Endodermal cell (in vitro differentiated cells): ENCODE data around the gene ASXL2. TPM values are rescaled to one million over a fixed set of nuclear protein-coding genes. Genes with fewer than 3 reads are reported as not detected.
"Not testable (repeated sequence)": the region's sequence is repeated elsewhere in the genome, so short reads cannot be mapped to it uniquely, and the experiment has no call there.

Experiments used
- DNase-seq: peaks from one replicate; pipeline ENCODE4 v3.0.0-alpha.2; 2017
- H3K27ac ChIP-seq: 2 replicates; pipeline ENCODE4 v1.5.1; 2013; ENCODE audit warnings: mild to moderate bottlenecking, low read depth, low read length, moderate library complexity
- H3K27me3 ChIP-seq: 2 replicates; pipeline ENCODE4 v1.6.1; 2013; ENCODE audit warnings: mild to moderate bottlenecking, low read length, moderate library complexity; ENCODE audit not compliant: insufficient read depth, control insufficient read depth, poor library complexity, severe bottlenecking
- H3K36me3 ChIP-seq: 2 replicates; pipeline ENCODE4 v1.7.0; 2013; ENCODE audit warnings: mild to moderate bottlenecking, low read length, moderate library complexity; ENCODE audit not compliant: control insufficient read depth, insufficient read depth
- H3K4me1 ChIP-seq: one replicate; pipeline ENCODE4 v1.7.0; 2013; ENCODE audit warnings: low read length; ENCODE audit not compliant: control insufficient read depth, insufficient read depth
- H3K4me3 ChIP-seq: 2 replicates; pipeline ENCODE4 v1.5.1; 2013; ENCODE audit warnings: mild to moderate bottlenecking, low read length, moderate library complexity
- H3K9ac ChIP-seq: 2 replicates; pipeline ENCODE4 v1.6.1; 2013; ENCODE audit warnings: mild to moderate bottlenecking, low read length, moderate library complexity; ENCODE audit not compliant: poor library complexity, severe bottlenecking; ENCODE audit errors: extremely low read depth
- H3K9me3 ChIP-seq: 2 replicates; pipeline ENCODE4 v1.6.1; 2013; ENCODE audit warnings: mild to moderate bottlenecking, low read length, moderate library complexity; ENCODE audit not compliant: control insufficient read depth
- H3K27ac Mint-ChIP-seq: 2 replicates; pipeline ENCODE4 v1.8.0; 2020; ENCODE audit warnings: mixed read lengths
- H3K27me3 Mint-ChIP-seq: 2 replicates; pipeline ENCODE4 v1.8.0; 2021; ENCODE audit warnings: mild to moderate bottlenecking, mixed read lengths; ENCODE audit not compliant: insufficient read depth
- H3K36me3 Mint-ChIP-seq: 2 replicates; pipeline ENCODE4 v1.8.0; 2020; ENCODE audit warnings: low read depth, mixed read lengths
- H3K4me1 Mint-ChIP-seq: 2 replicates; pipeline ENCODE4 v1.8.0; 2020; ENCODE audit warnings: mixed read lengths
- H3K4me3 Mint-ChIP-seq: 2 replicates; pipeline ENCODE4 v1.8.0; 2020; ENCODE audit warnings: mild to moderate bottlenecking, moderate library complexity, mixed read lengths
- H3K9me3 Mint-ChIP-seq: 2 replicates; pipeline ENCODE4 v1.8.0; 2020; ENCODE audit warnings: mild to moderate bottlenecking, mixed read lengths
- CTCF ChIP-seq: fragments of 200-600 bp; sonication (generic); conservative IDR thresholded peaks from 2 replicates; pipeline ENCODE4 v1.5.0; 2021; ENCODE audit warnings: antibody characterized with exemption, mild to moderate bottlenecking
- WGBS, 2 experiments: methylation state at CpG; one replicate each; pipeline versions ENCODE4 v1.1.5 to v1.1.7; 2013; ENCODE audit warnings: missing lambda C conversion rate in 2 of 2, mixed read lengths in 1 of 2; ENCODE audit not compliant: insufficient coverage in 1 of 2, insufficient read length in 1 of 2; 5-methylcytosine and 5-hydroxymethylcytosine counted together
- total RNA-seq, 2 donors: library from RNA; stranded (reverse); fragmentation: NEBNext Ultra II Directional in 1 of 2; extraction: Animal tissue kit (Norgen Biotek cat#: 25700) in 1 of 2; gene quantifications; 2 replicates in 1 of 2; 3 replicates in 1 of 2; pipeline ENCODE4 v1.2.1, GENCODE V29; 2021

ASXL2 gene
- total RNA-seq, 2 donors from 2014 or later: 33.2 to 41.7 TPM

- H3K27me3 Mint-ChIP-seq: peaks cover 1% of the 10 kb centered on the region
Measured at GRCh38 chr2:25709349-25709748, 168.9 kb downstream of the ASXL2 start.

GRCh38 chr2:25707927-25708590 lies 170.2 kb downstream of the ASXL2 start:
- no peak overlapping the region for H3K9ac ChIP-seq
- H3K9me3 Mint-ChIP-seq: peaks cover 16% of the 10 kb centered on the region
- 89 to 91% methylated on average over 4 to 5 of the region's 5 CpGs for WGBS, 2 experiments
- no peaks in the 10 kb centered on the region for H3K9me3 ChIP-seq
- no peaks in the 10 kb centered on the region for H3K4me1 ChIP-seq
- no peaks in the 10 kb centered on the region for H3K4me1 Mint-ChIP-seq
- no peak overlapping the region for H3K4me3 Mint-ChIP-seq
- no peaks in the 10 kb centered on the region for H3K36me3 Mint-ChIP-seq
- H3K27me3 Mint-ChIP-seq: peaks cover 1% of the 10 kb centered on the region
- no peak overlapping the region for H3K4me3 ChIP-seq
- no peaks in the 10 kb centered on the region for H3K27me3 ChIP-seq
- no peak overlapping the region for H3K27ac ChIP-seq
- no peaks in the 10 kb centered on the region for H3K36me3 ChIP-seq
- no peak for DNase-seq
- TF ChIP-seq CTCF: no peak
- H3K27ac Mint-ChIP-seq: no peak overlapping the region

More at GRCh38 chr2:25709349-25709748, 168.9 kb downstream of the ASXL2 start:
- H3K9me3 Mint-ChIP-seq: peaks cover 13% of the 10 kb centered on the region
- H3K4me3 Mint-ChIP-seq: no peak overlapping the region
- no peaks in the 10 kb centered on the region for H3K36me3 Mint-ChIP-seq
- no peak overlapping the region for H3K9ac ChIP-seq
- no peak for TF ChIP-seq CTCF
- H3K27ac Mint-ChIP-seq: no peak overlapping the region
- H3K27ac ChIP-seq: no peak overlapping the region
- H3K27me3 ChIP-seq: no peaks in the 10 kb centered on the region
- DNase-seq: no peak
- WGBS, 2 experiments: 88% methylated on average over 1 to 2 of the region's 2 CpGs
- H3K4me1 ChIP-seq: no peaks in the 10 kb centered on the region
- H3K4me1 Mint-ChIP-seq: no peaks in the 10 kb centered on the region
- no peaks in the 10 kb centered on the region for H3K9me3 ChIP-seq
- no peaks in the 10 kb centered on the region for H3K36me3 ChIP-seq
- H3K4me3 ChIP-seq: no peak overlapping the region

GRCh38 chr2:25705575-25705974 lies 172.7 kb downstream of the ASXL2 start:
- not testable (repeated sequence) for H3K9ac ChIP-seq, H3K27me3 Mint-ChIP-seq, H3K9me3 ChIP-seq, DNase-seq, H3K27ac ChIP-seq, H3K4me1 Mint-ChIP-seq, H3K27me3 ChIP-seq, H3K4me1 ChIP-seq, H3K36me3 Mint-ChIP-seq, H3K4me3 ChIP-seq, H3K27ac Mint-ChIP-seq, H3K36me3 ChIP-seq, H3K4me3 Mint-ChIP-seq
- WGBS, 2 experiments: 90 to 94% methylated on average over 14 to 30 of the region's 33 CpGs
- H3K9me3 Mint-ChIP-seq: peaks cover 16% of the 10 kb centered on the region

GRCh38 chr2:25701801-25702200 lies 176.5 kb downstream of the ASXL2 start:
- peaks cover 16% of the 10 kb centered on the region for H3K9me3 Mint-ChIP-seq
- no peak overlapping the region for H3K27ac Mint-ChIP-seq
- no peaks in the 10 kb centered on the region for H3K4me1 Mint-ChIP-seq
- no peaks in the 10 kb centered on the region for H3K9me3 ChIP-seq
- H3K4me3 Mint-ChIP-seq: no peak overlapping the region
- no peak for TF ChIP-seq CTCF
- H3K27ac ChIP-seq: no peak overlapping the region
- no peak overlapping the region for H3K9ac ChIP-seq
- peaks cover 6% of the 10 kb centered on the region for H3K4me1 ChIP-seq
- WGBS, 2 experiments: 95 to 96% methylated on average over 6 to 9 of the region's 9 CpGs
- DNase-seq: no peak
- H3K36me3 Mint-ChIP-seq: no peaks in the 10 kb centered on the region
- no peak overlapping the region for H3K4me3 ChIP-seq
- peaks cover 1% of the 10 kb centered on the region for H3K27me3 Mint-ChIP-seq
- H3K36me3 ChIP-seq: no peaks in the 10 kb centered on the region
- peaks cover 12% of the 10 kb centered on the region for H3K27me3 ChIP-seq
